HG03025 (cell line): ENCODE measurements around the gene HSPA4.
A peak's percentile ranks its signal among the peaks of the same experiment; 100 is the strongest.
"Not testable (repeated sequence)": the region's sequence is repeated elsewhere in the genome, so short reads cannot be mapped to it uniquely, and the experiment has no call there.

Source experiments
- ATAC-seq: cut with Tn5 transposase; IDR thresholded peaks from one replicate; pipeline ENCODE4 v1.9.1; 2021; ENCODE audit warnings: mild to moderate bottlenecking, moderate library complexity; ENCODE audit not compliant: unreplicated experiment, low FRiP score

The HSPA4 gene

DNA sequence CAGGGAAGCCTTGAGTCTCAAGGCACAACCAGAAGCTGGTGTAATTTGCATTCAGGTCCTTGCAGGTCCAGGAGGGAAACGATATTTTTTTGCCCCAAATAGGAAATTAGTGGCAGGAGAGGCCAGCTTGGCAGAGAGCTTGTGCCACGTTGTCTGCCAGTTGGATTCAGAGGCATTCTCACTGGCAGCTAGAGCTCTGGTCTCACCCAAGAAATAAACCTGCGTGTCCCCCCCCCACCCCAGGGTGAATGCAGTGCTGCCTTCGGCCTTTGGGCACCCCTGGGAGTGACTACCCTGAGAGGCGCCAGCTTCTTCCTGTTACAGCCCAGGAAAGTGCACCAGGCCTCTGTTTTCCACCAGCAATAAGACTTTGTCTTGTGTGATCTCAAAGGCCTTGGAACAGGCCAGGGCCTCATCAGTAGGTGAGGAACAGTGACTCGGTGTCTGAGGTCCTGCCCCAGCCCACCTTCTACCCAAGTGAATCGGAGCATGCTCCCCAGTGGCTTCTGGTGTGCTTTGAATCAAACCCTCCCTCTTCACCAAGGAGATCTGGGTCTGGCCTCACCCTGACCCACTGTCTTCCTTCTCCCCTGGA lies 68.4 kb downstream of the HSPA4 start:
- no peak for ATAC-seq

DNA sequence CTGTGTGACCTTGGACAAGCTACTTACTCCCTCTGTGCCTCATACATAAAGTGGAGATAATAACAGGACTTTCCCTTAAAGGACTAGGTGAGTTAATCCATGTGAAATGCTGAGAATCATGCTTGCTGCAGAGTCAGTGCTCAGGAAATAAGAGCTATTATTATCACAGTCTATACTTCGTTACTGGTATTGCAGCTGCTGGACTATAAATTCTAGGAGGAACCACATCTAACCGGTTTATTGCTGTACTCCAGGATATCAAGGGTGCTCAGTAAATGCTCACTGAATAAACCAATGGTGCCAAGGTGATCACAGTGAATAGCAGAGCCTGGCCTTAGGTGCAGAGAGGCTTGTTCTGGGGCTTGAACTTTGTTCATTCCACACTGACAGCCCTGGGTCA lies 69.3 kb downstream of the HSPA4 start:
- no peak for ATAC-seq

DNA sequence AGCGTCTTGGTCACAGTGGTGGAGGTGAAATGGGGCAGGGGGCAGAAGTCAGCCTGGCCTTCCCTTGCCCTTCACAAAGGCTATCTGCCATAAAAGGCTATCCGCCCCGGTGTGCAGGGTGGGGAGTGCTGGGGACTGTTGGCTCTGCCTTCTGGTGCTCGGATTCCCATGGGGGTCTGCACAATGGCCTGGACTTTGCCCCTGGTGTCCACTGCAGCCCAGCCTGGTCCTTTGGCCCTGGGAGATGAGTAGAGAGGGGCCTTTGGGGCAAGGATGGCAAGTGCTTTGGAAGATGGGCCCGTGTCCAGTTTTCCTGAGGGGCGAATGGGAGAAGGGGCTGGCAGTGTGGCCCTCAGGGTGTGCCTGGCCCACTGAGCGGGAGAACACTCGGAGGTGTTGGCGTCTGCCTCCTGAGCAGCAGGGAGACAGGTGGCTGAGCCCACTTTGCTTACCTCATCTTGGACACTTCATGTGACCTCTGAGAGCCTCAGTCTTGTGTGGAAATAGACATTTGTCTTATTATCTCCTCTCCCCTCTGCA lies 69.9 kb downstream of the HSPA4 start:
- ATAC-seq = no peak

DNA sequence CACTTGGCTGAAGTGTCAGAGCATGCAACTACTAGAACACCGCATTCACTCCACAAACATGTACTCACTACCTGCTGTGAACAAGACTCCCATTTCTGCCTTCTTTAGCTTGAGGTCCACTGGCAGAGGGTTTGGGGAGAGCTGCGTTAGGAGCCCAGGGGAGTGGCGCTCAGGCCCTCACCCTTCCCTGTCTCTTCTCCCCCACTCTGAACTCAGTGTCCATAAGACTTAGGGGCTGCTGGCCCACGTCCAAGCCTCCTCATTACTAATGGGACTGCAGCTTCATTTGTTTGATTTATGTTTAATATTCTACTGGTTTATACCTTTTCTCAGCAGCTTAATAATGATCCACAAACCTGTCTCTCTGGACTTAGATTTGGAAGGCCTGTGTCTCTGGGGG lies 70.9 kb downstream of the HSPA4 start:
- no peak for ATAC-seq

DNA sequence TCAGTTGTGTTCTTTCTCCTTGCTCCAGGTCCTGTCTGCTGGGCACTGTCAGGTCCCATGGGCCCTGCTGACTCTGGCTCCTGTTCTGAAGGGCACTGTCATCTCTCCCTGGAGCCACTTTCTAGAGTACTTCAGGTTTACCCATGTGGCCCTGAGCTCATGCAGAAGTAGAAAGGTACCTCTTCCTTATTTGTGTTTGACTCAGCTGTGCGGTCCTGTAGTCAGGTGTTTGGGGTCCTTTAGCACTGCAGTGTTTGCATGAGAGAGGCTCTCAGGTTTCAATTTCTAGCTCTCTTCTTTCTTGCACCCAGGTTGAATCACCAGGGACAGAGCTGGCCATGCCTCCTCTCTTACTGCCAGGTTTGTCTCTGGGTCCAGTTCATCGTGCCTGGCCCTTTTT lies 71.5 kb downstream of the HSPA4 start:
- ATAC-seq = peak; percentile 51

DNA sequence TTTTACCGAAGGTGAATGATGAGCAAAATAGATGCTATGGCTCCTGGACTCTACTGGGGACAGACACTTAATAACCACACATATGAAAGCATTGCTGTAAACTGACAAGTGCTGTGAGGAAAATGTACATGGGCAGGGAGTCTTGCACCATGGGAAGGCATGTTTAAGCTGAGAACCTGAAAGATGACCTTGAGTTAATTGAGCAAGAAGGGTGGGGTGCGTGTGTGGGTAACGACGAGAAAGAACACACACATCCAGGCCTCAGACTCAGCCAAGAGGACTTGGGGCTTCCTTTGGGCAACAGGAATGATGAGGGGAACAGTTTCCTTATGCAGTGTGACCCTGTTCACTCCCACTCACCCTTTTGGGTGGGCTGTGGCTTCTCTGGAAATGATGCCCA lies 73.1 kb downstream of the HSPA4 start:
- ATAC-seq = no peak

DNA sequence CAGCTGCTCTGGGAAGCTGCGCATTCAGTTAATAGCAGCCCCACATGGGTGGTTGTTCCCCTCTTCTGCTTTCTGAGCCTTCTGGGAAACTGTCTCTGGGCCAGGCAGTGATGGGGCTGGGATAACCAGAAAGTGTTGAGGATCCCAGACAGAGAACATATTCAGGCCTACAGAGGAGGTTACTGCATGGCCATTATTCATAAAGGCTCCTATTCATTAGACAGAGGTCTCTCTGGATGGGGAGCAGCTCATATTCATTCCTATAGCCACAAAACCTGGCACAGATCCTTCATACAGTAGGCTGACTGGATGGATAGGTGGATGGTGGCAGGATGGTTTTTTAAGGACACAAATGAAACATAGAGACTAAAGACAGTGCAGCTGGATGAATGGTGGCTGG lies 76.3 kb downstream of the HSPA4 start:
- no peak for ATAC-seq

DNA sequence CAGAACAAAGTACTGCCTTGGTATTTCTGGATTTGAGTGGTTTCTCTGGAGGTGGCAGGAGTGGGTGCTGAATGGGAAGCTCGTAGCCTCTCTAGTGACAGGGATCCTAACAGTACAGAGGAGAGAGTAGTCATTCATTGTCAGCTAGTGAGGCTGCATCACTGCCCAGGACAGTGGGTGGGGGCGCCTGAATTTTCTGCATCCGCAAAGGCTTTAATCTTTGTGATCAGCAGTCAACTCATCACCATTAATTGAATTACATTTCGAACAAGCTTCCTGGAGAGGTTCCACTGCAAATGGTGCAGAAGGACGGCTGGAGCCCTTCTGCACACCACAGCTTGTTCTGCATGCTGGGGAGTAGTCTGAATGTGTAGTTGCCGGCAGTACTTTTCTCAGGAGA lies 77.5 kb downstream of the HSPA4 start:
- ATAC-seq = no peak

DNA sequence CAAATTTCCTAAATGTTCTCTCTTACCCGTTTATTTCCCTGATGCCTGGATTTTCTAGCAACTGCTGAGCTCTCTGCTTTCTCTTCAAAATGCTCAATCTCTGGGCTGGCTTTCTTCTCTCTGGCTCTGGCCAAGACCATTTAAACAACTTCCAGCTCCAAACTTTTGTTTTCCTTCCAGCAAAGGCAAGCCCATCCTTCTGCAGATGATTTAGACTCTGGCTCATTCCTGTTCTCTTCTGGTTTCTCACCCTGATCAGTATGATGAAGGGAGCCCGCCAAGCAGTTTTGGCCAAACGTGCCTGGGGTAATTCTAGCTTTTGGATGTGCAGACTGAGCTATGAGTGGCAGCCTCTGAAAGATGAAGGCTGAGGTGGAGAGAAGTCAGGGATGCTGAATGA lies 78.1 kb downstream of the HSPA4 start:
- no peak for ATAC-seq

DNA sequence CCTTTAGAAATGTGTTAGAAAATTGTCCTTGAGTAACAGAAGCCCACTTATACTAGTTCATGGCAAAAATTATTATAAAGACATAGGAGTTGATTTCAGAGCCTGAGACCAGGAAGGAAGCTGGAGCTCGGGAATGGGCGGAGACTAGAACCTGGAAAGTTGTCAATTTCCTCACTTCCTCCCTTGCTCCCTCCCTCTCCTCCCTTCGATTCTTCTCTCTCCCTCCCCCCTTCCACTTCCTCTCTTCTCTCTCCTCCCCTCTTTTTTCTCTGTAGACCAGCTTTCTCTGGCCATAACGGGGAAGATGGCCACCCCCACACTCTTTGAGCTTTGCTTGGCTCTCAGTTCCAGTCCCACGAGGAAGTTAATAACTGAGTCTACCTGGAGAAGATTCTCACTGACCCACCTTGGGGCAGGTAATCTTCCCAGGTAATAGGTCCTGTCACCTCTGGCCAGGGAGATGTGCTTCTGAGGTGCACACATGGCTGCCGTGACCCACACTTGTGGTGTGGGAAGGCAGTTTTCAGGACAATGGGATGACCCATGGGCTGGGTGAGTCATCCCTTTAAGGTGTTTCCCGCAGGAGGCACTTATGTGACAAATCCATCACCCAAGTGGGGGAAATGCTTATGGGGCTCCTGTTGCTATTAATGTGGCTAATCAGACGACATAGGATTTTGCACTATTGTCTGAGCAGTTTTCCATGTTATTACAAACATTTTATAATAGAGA lies 78.7 kb downstream of the HSPA4 start:
- no peak for ATAC-seq

DNA sequence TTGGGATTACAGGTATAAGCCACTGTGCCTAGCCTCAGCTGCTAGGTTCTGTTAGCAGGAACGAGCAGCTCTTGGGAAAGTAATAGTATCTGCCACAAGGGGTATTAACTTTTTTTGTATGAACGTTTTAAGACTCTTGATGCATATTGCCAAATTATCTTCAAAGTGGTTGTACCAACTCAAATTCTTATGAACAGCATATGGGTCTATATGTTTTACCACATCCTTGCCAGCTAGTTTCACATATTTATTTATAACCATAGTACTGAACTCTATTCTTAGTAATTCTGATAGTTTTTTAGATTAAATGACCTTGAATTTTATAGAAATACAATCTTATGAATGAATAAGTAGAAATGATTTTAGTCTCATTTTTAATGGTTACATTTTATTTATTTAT lies 80.9 kb downstream of the HSPA4 start:
- no peak for ATAC-seq

DNA sequence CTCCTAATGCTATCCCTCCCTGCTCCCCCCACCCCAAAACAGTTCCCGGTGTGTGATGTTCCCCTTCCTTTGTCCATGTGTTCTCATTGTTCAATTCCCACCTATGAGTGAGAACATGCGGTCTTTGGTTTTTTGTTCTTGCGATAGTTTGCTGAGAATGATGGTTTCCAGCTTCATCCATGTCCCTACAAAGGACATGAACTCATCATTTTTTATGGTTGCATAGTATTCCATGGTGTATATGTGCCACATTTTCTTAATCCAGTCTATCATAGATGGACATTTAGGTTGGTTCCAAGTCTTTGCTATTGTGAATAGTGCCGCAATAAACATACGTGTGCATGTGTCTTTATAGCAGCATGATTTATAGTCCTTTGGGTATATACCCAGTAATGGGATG lies 81.4 kb downstream of the HSPA4 start:
- not testable (repeated sequence) for ATAC-seq

DNA sequence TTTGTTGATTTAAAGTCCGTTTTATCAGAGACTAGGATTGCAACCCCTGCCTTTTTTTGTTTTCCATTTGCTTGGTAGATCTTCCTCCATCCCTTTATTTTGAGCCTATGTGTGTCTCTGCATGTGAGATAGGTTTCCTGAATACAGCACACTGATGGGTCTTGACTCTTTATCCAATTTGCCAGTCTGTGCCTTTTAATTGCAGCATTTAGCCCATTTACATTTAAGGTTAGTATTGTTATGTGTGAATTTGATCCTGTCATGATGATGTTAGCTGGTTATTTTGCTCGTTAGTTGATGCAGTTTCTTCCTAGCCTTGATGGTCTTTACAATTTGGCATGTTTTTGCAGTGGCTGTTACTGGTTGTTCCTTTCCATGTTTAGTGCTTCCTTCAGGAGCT lies 85.1 kb downstream of the HSPA4 start:
- not testable (repeated sequence) for ATAC-seq

DNA sequence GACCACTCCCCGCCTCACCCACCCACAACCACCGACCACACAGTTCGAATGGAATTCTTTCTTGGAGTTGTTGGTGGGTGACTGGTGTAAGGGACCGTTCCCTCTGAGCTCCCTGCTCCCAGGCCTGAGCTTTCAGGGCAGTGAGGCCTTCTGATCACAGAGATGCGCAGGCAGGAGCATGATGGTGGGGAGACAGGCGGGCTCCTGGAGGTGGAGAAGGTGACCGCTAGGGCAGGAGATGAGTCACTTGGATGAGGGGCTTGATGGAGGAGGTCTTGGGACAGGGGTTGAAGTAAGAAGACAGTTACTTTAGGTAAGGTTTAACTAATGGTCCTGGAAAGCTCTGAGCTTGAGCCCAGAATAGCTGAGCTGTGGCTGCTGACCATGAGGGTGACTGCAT lies 88.5 kb downstream of the HSPA4 start:
- no peak for ATAC-seq

DNA sequence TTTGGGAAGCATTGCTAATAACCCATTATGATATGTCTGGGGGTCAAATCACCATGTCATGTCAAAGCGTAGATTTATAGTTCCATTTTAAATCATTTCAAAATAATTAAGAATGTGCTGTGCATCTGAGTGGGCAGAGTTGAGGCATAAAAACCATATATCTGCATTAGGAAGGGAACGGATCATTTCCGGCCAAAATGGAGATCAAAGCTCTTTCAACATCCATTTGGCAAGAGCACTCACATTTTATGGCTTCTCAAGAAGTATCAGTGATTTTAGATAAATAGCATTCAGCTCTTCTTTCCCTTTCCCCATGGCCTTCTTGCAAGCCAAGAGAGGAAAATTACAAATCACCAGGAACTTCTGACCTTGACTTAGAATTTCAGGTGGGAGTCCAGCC lies 89.9 kb downstream of the HSPA4 start:
- ATAC-seq = no peak

DNA sequence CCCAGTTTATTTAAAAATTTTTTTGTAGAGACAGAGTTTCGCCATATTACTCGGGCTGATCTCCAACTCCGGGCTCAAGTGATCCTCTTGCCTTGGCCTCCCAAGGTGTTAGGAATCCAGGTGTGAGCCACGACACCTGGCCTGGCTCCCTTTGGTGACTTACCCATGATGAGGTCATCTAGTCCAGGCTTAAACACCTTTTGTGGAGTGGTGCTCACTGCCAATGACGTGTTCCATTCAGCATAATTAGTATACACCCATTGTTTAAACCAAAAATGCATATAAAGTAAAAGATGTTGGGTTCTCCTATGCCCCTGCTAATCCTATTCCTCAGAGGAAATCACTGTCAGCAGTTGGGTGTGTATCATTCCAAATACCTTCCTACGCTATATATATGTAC lies 91.0 kb downstream of the HSPA4 start:
- ATAC-seq = no peak

DNA sequence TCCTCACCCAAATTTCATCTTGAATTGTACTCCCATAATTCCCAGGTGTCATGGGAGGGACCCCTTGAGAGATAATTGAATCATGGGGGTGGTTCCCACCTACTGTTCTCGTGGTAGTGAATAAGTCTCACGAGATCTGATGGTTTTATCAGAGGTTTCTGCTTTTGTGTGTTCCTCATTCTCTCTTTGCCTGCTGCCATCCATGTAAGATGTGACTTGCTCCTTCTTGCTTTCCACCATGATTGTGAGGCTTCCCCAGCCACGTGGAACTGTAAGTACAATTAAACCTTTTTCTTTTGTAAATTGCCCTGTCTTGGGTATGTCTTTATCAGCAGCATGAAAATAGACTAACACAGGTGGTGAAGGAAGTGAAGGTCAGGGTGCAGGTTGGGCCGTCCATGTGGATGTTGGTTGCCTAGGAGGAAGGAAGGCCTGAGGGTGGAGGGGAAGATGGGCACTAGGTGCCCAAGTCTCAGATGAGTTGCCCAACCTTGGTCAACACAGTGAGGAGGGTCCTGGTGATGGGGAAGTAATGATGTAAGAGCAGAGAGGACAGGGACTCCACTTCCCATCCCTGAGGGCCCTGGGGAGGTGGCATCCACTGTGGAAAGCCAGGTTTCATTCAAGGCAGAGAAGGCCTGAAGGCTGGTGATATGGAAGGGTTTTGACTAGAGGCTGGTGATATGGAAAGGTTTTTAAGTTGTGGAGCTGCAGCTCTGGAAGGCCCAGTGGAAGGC lies 92.6 kb downstream of the HSPA4 start:
- ATAC-seq = no peak

DNA sequence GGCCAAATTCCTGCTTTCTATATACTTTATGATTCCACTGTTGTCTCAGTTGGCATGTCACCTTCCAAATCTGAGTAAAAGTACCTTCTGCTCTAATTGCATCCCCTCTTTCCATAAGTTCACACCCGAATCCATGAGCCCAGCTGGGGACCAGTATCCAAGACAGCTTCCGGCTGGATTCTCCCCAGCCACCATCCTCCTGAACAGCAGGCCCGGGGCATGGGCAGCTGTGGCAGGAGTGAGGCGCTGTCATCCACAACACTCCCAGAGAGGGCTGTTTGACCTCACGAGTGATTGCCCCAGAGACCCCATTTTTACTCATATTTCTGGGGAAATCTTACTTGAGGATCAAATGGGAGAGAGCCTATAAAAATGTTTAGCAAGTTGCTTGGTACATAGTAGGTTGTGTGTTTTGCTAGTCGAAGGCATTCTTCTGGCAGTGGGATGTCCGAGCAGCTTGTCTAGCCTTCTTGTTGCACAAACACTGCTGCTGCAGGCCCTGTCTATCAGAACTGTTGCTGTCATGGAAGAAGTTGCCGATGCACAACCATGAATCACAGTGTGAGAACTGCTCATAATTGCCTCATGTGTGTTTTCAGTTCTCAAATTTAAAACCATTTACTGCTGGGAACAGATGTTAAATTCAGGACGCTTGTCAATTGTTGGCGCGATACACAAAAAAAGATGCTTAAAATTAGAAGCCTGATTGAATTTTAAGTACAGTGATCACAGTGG lies 93.8 kb downstream of the HSPA4 start:
- ATAC-seq = no peak

DNA sequence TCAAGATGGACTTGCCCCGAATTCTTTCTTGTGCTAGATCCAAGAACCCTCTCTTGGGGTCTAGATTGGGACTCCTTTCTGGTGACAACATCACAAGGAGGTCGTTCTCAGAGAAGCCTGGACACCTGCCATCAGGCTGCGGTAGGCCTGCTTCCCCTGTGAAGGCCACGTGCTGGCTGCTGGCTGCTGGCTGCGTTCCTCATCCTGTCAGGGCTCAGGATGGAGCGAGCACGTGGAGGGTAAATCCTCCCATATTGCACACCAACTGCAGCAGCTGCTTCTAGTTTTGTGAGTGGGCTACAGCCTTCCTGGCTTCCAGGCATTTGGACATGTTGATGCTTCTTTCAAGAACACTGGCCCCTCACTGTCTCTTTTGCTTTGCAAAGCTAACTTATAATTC lies 95.6 kb downstream of the HSPA4 start:
- no peak for ATAC-seq

DNA sequence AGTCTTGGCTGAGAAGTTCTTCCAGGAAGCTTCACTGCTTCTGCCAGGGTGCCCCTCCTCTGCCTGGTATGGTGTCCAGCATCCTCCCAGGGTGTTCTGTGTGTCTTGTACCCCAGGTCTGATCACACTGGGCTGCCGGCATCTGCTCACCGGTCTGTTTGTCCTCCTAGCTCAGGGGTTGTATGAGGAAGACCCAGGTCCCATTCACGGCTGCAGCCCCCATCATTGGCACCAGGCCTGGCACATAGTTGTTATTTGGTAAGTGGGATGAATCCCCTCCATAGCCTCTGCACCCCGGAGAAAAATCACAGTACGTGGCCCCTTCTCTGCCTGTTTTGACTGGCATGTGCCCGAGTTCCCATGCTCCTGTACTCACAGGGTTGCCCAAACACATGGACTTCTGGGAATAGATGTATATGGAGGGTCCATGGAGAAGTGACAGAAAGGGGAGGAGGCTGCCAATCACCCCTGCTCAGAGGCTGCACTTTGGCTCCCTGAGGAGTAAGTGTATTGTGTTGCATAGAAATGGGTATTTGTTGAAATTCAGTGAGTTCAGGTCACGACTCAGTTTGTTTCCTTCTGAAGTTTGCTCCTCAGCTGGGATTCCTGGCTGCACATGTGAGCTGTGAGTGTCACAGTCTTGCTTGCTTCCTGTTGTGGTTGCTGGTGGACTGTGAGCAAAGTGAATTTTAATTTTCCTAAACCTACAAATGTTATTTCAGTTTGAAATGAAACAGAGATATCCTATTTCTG lies 96.2 kb downstream of the HSPA4 start:
- no peak for ATAC-seq
